NT2/D1 (cell line): ENCODE data around the gene RBFOX1.

Source experiments
- SUZ12 ChIP-seq: IDR thresholded peaks from 2 replicates; pipeline ENCODE4 v1.6.1; 2011; ENCODE audit not compliant: insufficient read length, insufficient read depth; ENCODE audit errors: extremely low read depth
- YY1 ChIP-seq: IDR thresholded peaks from 2 replicates; pipeline ENCODE4 v1.6.1; 2011; ENCODE audit not compliant: insufficient read length, insufficient read depth
- ZNF274 ChIP-seq: IDR thresholded peaks from 2 replicates; pipeline ENCODE4 v1.6.1; 2011; ENCODE audit warnings: mild to moderate bottlenecking, low read depth, low read length

DNA sequence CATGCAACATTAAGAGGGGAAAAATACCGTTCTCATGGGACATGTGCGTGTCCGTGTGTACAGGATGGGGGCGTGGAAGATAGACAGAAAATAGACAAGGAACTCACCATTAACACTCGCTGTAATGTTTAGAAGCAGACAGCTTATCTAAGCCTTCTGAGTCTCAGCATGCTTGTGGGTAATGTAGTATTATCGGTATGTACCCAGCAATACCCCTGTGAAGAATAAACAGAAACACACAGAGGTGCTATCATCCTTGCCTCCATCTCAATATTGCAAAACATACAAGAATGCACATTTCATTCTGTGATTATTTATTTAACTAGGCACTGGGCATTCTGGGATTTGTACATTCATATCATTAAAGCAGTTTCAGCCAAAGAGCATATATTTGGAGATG lies 42.0 kb upstream of the RBFOX1 start:
- no peak for TF ChIP-seq YY1
- no peak for TF ChIP-seq ZNF274
- TF ChIP-seq SUZ12 = no peak
